ENCODE results near the gene NTMT2. TPM values are rescaled to one million over a fixed set of nuclear protein-coding genes. Genes with fewer than 3 reads are reported as not detected.

NTMT2 gene
- total RNA-seq, 4 donors from 2014 or later, result not detected

DNA sequence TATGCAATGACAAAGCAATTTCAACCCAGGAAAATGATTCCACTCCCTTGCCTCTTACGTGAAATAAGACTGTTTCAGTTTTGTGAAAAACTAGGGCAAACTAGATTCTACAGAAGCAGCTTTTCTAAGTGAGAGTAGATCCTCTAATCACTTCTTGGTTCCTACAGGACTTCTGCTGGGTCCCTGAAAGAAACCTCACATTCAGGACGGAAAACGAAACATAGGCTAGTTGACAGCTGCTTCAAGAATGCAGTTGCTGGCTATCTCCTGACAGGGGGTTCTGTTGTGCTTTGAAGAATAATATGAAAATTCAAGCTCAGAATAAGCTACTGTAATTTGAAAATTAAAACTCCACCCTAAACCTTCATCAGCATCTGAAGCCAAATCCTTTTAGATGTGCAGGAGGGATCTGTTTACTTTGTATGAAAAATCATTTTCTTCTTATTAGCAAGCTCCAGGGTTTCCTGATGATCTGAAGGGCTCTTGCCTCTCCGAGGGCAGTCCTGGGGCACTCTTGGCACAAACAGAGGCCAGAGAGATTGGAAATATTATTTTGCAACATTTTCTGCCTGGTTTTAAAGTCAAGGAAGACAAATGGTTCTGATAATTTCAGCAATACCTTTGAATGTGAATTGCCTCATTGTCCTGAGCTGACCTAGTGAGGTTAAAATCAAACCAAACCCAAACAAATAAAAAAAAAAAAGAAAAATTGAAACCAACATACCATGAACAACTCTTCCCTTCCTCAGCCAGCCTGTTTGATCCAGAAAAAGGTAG is 55.0 kb downstream of the NTMT2 start:
- H3K4me3 ChIP-seq, result no peak overlapping the region
- in situ Hi-C loops (cut with MboI; ENCODE audit: low sequenced_read_pairs in 4 of 4) (no loop called here), intact Hi-C loops (cut with DNase I; ENCODE audit: low total_unique reads) (no loop called here)
- peaks cover 0 to 10% of the 10 kb centered on the region in 2 donors for H3K4me1 ChIP-seq
- H3K27me3 ChIP-seq, result no peaks in the 10 kb centered on the region
- no peak for DNase-seq
- H3K36me3 ChIP-seq, result no peaks in the 10 kb centered on the region
- H3K27ac ChIP-seq, result peak overlapping the region; percentile 23 to 43 (median 38)
- ATAC-seq, result peak; percentile 23 to 41
- no peaks in the 10 kb centered on the region for H3K9me3 ChIP-seq
- TF ChIP-seq, protein P1, sequence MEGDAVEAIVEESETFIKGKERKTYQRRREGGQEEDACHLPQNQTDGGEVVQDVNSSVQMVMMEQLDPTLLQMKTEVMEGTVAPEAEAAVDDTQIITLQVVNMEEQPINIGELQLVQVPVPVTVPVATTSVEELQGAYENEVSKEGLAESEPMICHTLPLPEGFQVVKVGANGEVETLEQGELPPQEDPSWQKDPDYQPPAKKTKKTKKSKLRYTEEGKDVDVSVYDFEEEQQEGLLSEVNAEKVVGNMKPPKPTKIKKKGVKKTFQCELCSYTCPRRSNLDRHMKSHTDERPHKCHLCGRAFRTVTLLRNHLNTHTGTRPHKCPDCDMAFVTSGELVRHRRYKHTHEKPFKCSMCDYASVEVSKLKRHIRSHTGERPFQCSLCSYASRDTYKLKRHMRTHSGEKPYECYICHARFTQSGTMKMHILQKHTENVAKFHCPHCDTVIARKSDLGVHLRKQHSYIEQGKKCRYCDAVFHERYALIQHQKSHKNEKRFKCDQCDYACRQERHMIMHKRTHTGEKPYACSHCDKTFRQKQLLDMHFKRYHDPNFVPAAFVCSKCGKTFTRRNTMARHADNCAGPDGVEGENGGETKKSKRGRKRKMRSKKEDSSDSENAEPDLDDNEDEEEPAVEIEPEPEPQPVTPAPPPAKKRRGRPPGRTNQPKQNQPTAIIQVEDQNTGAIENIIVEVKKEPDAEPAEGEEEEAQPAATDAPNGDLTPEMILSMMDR (IDR thresholded peaks at IDR 0.05 in 4 of 5, conservative IDR thresholded peaks at IDR 0.05 in 1 of 5), result no peak
- TF ChIP-seq POLR2A (IDR thresholded peaks at IDR 0.05), result no peak

DNA sequence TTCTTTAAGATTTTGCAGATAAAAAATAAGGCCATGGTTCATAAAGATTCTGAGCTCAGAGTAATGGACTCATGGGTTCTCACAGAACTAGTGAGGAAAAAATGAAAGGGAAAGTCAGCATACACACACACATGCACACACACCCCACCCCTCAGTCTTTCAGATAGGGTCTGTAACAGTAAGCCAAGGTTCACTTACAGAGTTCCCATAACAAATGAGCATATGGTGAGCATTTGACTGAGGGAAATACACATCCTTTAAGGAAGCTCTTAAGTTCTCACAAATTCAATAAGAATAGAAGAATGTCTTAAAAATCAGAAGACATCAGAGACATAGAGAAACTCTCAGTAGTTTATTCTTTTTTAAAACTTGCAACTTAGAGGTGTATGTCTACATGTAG is 57.9 kb downstream of the NTMT2 start:
- Histone ChIP-seq H3K36me3 (no peaks in the 10 kb centered on the region), H3K9me3 (no peaks in the 10 kb centered on the region), H3K4me3 (no peak overlapping the region), H3K27me3 (no peaks in the 10 kb centered on the region), H3K27ac (no peak overlapping the region), H3K4me1 (peaks cover 0 to 10% of the 10 kb centered on the region in 2 donors)
- TF ChIP-seq, protein P1 (IDR thresholded peaks at IDR 0.05 in 4 of 5, conservative IDR thresholded peaks at IDR 0.05 in 1 of 5), result no peak
- no peak for TF ChIP-seq POLR2A (IDR thresholded peaks at IDR 0.05)
- intact Hi-C loops (cut with DNase I; ENCODE audit: low total_unique reads), result no loop called here
- ATAC-seq (no peak), DNase-seq (no peak)
- in situ Hi-C loops (cut with MboI; ENCODE audit: low sequenced_read_pairs in 4 of 4), result no loop called here

DNA sequence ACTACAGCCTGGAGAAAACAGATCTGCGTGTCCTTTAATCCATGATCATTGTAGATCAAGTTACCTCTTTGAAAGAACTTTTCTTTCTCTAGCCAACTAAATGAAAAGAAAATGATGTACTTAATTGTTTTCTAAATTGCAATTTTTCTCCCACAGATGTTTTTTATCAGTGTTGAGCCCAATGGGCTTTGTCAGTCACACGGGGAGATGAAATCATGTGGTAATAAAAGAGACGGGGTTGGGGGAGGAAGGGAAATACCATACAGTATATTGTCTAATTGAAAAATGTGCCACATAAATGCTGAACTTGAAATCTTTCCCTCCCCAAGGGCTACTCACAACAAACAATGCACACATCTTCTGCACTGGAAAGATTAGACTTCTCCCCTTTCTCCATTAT is 58.4 kb downstream of the NTMT2 start:
- ATAC-seq, result no peak
- no peaks in the 10 kb centered on the region for H3K9me3 ChIP-seq
- no peaks in the 10 kb centered on the region for H3K27me3 ChIP-seq
- in situ Hi-C loops (cut with MboI; ENCODE audit: low sequenced_read_pairs in 4 of 4), result no loop called here
- H3K4me3 ChIP-seq, result no peak overlapping the region
- TF ChIP-seq, protein P1 (IDR thresholded peaks at IDR 0.05 in 4 of 5, conservative IDR thresholded peaks at IDR 0.05 in 1 of 5), result no peak
- no peak for TF ChIP-seq POLR2A (IDR thresholded peaks at IDR 0.05)
- peaks cover 0 to 10% of the 10 kb centered on the region in 2 donors for H3K4me1 ChIP-seq
- no peak overlapping the region for H3K27ac ChIP-seq
- H3K36me3 ChIP-seq, result no peaks in the 10 kb centered on the region
- intact Hi-C loops (cut with DNase I; ENCODE audit: low total_unique reads), result no loop called here
- no peak for DNase-seq

DNA sequence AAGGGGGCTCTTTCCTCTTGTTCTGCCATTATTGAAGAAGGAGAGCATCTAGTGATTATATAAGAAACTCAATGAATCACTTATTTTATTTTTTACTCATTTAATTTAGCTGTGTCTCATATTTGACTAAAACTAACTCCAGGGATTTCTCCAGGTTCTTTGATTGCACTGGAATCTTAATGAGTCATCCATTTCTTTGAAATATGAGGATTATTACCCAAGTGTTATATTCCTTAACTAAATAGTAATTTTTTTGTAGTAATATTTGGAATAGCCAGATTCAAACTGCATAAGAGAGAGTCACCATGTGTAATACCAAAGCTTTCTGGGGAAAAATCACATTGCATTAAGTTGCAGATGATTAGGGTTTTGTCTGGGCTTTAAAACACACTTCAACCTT is 59.5 kb downstream of the NTMT2 start:
- TF ChIP-seq, protein P1 (IDR thresholded peaks at IDR 0.05 in 4 of 5, conservative IDR thresholded peaks at IDR 0.05 in 1 of 5), result no peak
- no peak for TF ChIP-seq POLR2A (IDR thresholded peaks at IDR 0.05)
- H3K36me3 ChIP-seq, result no peaks in the 10 kb centered on the region
- intact Hi-C loops (cut with DNase I; ENCODE audit: low total_unique reads) (no loop called here), in situ Hi-C loops (cut with MboI; ENCODE audit: low sequenced_read_pairs in 4 of 4) (no loop called here)
- no peak overlapping the region for H3K4me3 ChIP-seq
- H3K9me3 ChIP-seq, result no peaks in the 10 kb centered on the region
- no peaks in the 10 kb centered on the region for H3K27me3 ChIP-seq
- H3K27ac ChIP-seq, result no peak overlapping the region
- no peak for DNase-seq
- H3K4me1 ChIP-seq, result peaks cover 0 to 3% of the 10 kb centered on the region in 2 donors
- no peak for ATAC-seq
